Thyroid gland (tissue), 4 donors: ENCODE data around the gene SLC6A1.

Experiments
- CTCF ChIP-seq, 6 experiments: fragments of 200-600 bp in 3 of 6; fragments of 450-650 bp in 3 of 6; sonication (generic) in 3 of 6; IDR thresholded peaks; one replicate each; pipeline ENCODE4 v1.5.1; 2016 to 2019; ENCODE audit warnings: antibody characterized with exemption in 6 of 6, mild to moderate bottlenecking in 2 of 6, inconsistent platforms in 1 of 6, moderate library complexity in 1 of 6
- POLR2A ChIP-seq, 2 donors: fragments of 450-650 bp; IDR thresholded peaks; one replicate each; pipeline ENCODE4 v1.6.1; 2017; ENCODE audit warnings: antibody characterized with exemption in 2 of 2, mild to moderate bottlenecking in 2 of 2, moderate library complexity in 1 of 2

- no peak for TF ChIP-seq CTCF (IDR thresholded peaks at IDR 0.05)
- TF ChIP-seq POLR2A (IDR thresholded peaks at IDR 0.05): no peak
Observed at GRCh38 chr3:10992017-10992942, at the start of gene SLC6A1.
